ENCODE data around the gene URB1.

Gene URB1

GRCh38 chr21:32340863-32341848 lies 51.7 kb downstream of the URB1 start:
- DNase-seq, result no peak

GRCh38 chr21:32338209-32338921 lies 54.4 kb downstream of the URB1 start:
- no peak for DNase-seq

DNA sequence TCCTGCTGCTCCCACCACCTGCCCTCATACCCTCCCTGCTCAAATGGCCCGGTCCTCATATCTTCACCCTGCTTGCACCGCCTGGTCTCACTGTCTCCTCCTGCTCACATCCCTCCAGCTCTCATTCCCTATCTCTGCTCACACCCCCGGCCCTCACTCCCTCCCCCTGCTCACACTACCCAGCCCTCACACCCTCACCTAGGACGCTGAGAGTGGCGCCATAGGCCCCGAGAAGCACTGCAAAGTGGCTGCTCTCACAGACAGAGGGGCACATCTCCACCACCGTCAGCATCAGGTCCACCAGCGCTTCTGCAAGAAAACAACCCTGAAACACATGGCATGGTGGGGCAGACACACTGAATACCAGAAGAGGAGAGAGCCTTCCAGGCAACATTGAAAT lies 55.6 kb downstream of the URB1 start:
- no peak for DNase-seq

- no peak for DNase-seq
These were observed 56.1 kb downstream of the URB1 start for GRCh38 chr21:32336711-32337110.

GRCh38 chr21:32335601-32336575 lies 56.9 kb downstream of the URB1 start:
- DNase-seq, result no peak

DNA sequence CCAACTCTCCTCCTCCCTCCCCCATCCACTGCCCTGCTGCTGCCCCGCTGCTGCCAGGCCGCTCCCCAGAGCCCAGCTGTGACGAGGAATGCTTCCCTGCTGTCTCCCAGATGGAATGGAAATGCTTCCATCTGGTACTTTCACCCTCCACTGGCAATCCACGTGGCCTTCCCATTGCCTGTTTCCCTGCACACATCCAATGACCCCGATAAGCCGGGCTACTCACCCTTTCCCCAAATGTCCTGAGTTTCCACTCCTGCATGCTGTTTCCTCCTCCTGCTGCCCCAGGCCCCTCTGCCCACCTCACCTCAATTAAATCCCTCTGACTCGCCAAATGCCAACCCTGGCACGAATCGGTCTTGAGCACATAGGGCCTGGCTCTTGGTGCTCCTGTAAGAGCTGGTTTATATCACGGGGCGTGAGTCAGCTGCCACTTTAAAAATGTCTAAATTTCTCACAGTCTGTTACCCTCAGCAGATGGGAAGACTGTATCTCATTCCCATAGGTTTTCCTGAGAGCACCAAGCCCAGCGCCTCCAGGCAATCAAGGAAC lies 57.8 kb downstream of the URB1 start:
- no peak for DNase-seq

DNA sequence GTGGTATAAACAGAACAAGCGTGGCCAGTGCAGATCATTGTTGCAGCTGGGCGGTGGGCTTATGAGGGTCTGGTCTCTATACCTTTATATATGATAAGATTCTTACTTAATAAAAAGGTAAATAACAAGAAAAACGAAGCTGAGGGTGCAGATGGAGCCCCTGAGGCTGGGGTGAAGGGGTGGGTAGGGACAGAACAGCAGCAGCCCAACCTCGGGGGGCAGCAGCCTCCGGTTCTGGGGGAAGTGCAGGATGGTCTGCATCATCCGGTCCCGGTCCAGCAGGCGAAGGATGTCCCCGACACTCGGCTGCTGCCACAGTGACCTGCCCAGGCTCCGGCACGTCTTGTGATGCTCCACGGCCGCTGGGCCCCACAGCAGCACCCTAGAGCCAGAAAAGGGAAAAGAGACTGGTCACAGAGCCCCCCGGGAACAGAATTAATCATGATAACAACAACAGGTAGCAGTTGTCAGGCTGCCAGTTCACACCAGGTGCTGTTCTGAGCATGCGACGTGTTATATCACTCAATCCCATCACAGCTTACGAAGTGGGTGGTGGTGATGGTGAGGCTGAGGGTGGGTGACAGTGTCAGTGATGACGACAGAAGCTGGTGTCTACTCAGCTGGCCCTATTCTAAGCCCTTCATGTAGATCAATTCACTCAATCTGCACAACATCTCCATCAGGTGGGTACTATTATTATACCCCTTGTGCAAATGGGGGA lies 58.7 kb downstream of the URB1 start:
- DNase-seq, result no peak

DNA sequence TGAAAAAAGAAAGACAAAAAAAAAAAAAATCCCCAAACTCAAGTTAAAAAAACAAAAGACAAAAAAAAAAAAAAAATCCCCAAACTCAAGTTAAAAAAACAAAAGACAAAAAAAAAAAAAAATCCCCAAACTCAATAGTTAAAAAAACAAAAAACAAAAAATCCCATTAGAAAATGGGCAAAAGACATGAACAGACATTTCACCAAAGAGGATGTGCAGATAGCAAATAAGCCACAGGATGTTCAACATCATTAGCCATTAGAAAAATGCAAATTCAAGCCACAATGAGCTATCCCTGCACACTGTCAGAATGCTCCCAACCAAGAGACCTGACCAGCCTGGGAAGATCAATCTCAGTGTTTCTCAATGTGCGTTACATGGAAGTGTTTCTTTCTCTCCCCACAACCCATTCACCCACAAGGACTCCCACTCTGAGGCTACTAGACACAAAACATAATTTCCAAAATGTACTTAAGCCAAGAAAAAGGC lies 60.3 kb downstream of the URB1 start:
- DNase-seq, result no peak

GRCh38 chr21:32331444-32332305 lies 61.1 kb downstream of the URB1 start:
- no peak for DNase-seq

DNA sequence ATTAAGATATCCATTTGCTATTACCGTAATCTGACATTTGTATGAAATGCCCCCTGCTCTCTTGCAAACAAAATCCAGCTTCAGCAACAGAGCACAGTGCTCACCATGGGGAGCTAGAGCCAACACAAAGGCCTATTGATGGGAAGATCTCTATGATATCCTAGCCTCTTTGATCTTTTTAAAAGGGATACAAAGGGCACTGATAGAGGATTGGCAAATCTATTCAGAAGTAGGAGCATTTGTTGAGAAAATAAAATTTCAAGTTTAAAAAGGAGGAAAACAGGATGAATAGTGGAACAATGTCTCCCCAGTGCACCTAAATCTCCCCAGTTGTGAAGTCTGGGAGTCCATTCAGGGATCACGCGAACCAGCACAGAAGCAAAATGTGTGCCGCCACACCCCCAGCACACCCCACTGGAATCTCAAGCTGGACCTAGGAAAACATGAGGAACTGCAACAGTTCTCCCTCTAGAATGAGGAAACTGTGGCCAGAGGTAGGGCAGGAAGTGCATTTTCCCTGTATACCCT lies 62.0 kb downstream of the URB1 start:
- DNase-seq, result no peak

- DNase-seq, result no peak
These were observed 63.0 kb downstream of the URB1 start for GRCh38 chr21:32329776-32330175.

DNA sequence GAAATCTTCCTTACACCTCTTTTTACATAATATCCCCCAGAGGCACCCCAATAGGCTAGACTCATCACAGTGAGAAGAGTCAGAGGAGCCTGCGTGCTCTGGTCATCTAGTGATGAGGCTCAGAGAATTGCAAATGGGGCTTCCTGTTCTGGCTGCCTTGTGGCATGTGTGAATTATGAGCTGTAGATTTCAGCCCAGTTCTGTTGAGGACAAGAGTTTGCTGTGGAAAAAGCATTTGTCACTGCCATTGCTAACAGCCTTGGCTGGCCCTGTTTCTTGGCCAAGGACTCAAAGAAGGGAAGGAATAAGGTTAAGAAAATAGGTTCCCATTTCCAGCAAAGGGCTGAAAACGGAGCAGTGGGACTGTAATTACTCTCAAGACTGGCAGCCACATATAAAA lies 63.5 kb downstream of the URB1 start:
- DNase-seq, result no peak

DNA sequence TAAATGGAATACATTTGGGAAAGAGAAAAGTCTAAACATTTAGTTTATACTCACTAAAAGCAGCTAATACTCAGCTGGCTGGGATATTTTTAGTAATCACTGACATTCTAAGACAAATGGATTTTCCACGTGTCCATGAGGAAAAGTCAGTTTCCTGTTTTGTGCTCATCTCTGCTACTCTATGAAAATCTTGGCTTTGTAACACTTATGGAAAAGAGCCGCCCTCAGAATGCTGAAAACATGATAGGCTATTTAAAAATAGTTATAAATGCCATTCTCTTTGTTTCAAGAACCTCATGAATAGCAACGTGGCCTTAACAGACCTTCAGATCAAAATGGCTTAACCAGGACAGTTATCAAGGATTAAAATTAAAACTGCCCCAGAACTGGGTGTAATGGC lies 64.2 kb downstream of the URB1 start:
- DNase-seq, result no peak

- no peak for DNase-seq
These were observed 67.1 kb downstream of the URB1 start for GRCh38 chr21:32325706-32326105.

GRCh38 chr21:32322676-32323075 lies 70.1 kb downstream of the URB1 start:
- no peak for DNase-seq

DNA sequence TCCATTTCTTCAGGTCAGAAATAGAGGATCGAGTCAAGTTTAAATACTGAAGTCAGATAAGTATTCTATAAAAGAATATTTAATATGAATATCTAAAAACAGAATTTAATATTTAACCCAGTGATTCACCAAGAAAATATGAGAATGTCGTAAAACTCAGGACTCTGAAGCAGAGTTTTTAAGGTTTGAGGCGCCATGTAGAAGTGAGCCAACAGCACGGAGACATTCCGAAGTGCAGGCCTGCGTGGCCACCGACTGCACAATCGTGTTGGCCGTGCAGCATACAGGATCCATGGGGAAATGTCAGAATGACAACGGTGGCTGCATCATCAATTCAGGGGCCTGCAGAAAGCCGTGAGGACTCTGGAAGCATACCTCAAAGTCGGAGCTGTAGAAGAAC lies 70.7 kb downstream of the URB1 start:
- no peak for DNase-seq

- DNase-seq, result no peak
These were observed 71.3 kb downstream of the URB1 start for GRCh38 chr21:32321480-32321879.

- no peak for DNase-seq
These were observed 72.1 kb downstream of the URB1 start for GRCh38 chr21:32320726-32321125.

- no peak for DNase-seq
These were observed 72.8 kb downstream of the URB1 start for GRCh38 chr21:32320059-32320458.

DNA sequence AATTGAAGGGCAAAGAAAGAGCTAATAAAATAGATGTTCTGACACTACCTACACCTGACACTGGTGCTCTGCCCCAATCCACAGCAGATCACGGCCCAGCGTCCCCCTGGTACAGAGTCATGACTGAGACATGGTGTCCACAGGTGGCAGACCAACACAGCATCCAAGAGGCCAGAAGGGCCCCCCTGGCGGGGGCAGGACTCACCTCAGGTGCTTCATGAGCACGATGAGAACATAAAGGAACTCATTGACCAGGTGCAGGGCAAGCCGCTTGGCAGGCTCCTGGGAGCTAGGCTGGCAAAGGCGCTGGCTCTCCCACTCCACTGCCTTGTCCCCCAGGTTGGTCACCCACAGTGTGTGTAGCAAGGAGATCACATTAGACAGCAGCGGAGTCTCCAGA lies 73.8 kb downstream of the URB1 start:
- DNase-seq, result no peak
